Dedifferentiated amniotic fluid mesenchymal stem cell (primary cell): Measurements from ENCODE around the gene L3MBTL4.
"Not testable (repeated sequence)": the region's sequence is repeated elsewhere in the genome, so short reads cannot be mapped to it uniquely, and the experiment has no call there.

Experiments used
- DNase-seq: peaks from one replicate; pipeline ENCODE4 v3.0.0-alpha.2; 2016; ENCODE audit errors: extremely low spot score

Gene L3MBTL4

DNA sequence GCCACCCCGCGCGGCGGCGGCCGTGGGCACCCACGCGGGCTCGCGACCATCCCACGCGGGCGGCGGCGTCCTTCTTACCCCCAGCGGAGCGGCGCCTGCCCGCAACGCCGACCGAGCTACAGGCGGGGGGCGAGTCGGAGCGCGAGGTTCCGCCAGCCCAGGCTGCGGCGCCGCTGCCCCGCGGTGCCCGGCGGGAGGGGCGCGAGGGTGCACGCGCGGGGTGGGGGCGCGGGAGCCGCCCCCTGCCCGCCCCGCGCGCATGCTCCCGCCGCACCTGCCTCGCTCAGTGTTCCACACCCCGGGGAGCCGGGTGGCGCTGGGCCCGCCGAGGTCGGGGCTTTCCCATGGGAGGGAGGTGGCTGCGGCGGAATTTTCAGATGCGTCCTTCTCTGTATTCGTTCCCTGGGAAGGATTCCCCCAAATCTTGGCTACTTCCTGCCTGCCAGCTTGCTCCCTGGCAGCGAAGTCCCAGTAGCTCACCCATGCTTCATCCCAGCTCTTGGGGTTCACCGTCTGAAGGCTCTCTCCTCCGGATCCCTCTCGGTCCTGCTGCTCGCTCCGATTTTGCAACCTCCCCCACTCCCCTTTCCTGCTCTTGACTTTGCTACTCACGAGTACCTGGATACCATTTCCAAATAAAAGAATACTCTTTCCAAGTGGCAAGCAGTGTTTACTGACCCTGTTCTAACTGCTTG lies at the start of gene L3MBTL4:
Gene L3MBTL4 (minus strand): TSS at position 189 of the 695 bp plus-strand sequence. CDS start 103,286 bp downstream, outside the sequence.
- no peak for DNase-seq

DNA sequence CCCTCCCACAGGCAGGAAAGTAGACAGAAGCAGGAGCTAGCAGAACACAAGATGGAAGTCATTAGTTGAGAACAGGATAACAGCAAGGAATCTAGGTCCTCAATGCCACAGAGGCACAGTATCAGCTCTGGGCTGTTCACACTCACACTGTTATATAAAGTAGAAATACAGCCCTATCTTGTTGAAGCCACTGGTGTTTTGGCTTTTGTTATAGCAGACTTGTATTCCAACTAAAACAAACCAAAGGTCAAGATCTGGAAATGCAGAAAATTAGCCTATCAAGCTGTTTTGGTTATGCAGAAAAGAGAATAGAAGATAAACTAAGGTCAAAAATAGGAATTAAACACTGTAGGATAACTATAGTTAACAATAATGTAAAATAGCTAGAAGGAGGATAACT lies 37.5 kb upstream of the L3MBTL4 start:
- no peak for DNase-seq

DNA sequence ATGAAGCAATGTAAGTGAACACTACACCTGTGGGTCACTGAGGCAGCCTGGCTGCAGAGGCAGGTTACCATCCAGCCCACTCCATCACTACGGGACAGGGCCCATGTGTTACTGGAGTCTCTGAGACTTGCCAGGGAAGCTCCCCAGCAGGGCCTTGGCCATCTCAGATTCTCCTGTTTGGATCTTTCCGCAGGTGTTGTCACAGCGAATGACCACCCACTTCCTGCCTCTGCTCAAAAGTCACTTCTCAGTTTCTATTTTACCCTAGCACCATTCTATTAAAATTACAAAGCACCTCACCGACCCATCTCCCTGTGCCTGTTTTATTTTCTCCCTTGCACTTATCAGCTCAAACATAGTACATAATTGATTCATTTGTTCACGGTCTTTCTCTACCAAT lies 34.5 kb upstream of the L3MBTL4 start:
- no peak for DNase-seq

DNA sequence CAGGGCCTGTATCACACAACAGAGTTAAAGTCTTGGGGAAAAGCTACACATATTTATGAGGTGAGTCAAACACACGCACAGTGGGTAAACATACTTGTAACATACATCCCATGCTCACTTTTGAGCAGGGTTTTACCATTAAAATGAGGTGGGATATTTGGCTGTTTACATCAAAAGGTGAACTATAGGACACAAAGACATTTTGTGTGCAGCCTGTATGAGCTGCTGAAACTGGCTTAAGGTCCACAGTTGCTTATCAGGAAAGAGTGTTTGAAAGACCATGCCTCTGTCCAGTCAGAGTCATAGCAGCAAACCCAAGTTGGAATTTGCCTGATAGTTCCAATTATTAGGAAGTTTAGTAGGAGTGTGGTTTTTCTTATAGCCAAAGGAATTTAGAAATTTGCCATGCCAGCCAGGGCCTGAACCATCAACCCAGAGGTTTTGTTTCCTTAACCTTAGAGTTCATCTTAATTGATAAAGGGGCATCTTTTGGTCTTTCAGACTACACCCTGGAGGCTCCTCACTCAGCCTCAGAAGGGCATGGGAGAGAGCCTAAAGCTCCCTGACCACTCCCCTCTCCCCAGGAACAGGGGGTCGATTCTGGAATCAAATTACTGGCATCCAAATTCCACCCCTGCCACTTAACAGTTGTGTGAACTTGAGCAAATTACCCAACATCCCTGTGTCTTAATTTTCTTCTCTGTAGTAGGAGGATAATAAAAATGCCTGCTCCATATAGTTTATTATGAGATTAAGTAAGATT lies 29.9 kb upstream of the L3MBTL4 start:
- no peak for DNase-seq

DNA sequence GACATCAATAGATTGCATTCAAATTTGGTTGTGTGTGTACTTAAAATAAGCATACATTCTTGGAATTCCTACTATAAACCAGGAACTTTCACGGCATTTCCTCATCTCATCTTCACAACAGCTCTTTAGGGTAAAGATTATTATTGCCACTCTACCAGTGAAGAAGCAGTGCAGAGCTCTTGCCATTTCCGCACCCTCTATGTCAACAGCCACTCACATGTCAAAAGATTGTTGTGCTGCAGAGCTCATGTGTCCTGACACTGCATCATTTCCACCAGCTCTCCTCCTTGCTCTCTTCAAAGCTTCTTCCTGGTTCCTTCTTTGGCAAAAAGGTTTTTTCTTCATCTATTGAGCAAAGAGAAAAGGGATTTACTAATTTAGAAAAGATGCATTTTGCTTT lies 26.5 kb upstream of the L3MBTL4 start:
- DNase-seq: no peak

DNA sequence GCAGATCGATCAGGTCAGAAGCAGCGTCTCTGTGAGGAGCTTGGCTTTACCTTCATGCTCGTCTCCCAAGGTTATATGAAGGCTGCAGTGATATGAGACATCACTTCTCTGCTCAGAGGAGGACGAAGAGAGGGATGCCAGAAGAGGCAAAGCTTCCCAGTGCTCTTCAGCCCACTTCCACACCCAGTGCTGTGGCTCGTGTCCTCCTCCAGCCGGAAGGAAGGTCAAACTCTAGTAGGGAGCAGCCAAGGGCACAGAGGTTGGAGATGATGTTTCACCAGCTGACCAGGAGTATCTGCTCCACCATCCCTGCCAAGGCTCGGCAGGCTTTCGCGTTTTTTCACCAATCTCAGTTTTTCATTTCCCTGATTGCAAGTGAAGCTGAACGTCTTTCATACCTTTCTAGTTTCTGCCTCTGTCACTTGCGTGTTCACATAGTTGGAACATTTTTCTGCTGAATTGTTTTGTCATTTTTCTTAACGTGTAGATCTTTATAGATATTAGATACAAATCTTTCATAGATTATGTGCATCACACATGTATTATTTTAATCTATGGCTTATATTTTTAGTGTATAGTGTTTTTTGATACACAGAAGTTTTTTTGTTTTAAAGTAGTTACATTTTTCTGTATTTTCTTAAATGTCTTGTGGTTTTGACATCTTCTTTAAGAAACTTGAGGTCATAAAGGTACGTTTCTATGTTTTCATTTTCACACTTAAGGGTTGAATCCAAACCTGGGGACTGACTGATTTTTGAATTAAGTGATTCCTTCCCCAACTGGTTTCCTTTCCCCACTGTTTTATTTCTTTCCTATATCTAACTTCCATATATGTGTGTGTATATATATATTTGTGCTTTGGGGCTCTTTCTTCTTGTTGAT lies 23.5 kb upstream of the L3MBTL4 start:
- no peak for DNase-seq

DNA sequence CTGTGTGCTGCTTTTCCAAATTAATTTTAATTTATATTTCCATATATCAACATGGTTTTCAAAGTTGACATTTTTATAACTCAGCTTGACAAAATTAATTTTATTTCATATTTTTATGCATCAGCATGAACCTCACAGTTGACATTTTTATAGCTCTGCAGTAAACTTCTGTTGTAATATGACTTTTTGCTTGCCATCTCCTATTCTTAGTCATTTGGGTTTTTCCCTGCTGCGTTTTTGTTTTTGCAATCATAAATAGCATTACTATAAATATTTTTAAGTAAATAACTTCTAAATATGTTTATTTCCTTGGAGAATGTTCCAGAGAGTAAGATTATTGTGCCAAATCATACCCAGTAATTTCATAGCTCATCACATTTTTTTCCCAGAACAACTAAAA lies 21.0 kb upstream of the L3MBTL4 start:
- DNase-seq: no peak

DNA sequence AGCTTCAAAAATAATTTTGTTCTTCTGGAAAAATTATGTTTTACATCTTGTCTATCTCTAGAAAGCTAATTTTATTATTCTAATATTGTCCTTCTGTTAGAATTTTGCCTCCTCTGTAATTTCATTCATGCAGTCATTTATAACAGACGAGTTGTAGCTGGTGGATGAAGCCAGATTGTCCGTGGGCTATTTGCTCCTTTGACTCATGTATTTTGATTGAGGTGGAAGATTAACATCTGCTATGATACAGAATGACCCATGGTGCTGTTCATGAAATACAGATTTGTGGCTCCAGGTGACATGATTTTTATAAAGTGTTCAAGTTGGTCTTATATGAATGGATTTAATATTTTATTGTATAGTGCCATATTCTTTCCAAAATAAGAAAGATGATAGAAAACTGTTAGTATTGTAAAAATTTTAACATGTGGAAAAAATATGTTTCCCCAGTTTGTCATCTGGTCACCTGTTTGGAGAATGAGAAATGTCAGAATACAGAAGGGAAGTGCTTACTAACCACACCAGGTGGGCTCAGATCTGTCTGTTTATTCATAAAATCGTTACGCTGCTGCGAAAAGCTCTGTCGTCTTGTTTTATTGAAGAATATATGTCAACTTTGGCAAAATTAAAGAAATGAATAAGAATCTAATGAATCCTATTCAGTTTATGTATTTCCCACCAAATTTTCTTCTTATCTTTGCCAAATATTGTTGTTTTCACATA lies 20.4 kb upstream of the L3MBTL4 start:
- DNase-seq: no peak

DNA sequence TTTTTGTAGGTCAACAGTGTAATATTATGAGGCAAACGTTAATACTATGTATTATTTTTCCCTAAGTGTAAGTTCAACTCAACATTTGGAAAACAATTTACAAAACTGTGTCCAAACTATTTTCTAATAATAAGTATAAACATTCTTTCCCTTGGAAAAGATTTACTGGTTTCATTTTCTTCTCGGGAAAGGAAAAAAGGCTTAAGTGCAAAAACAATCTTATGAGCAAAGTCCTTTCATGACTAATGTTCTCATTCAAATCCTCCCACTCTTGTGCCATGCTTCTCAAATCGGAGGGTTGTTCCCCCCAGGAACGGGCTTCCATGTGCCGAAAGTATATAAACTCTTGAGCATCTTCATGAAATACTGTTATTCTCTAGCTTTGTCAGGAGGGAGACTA lies 19.8 kb upstream of the L3MBTL4 start:
- no peak for DNase-seq

DNA sequence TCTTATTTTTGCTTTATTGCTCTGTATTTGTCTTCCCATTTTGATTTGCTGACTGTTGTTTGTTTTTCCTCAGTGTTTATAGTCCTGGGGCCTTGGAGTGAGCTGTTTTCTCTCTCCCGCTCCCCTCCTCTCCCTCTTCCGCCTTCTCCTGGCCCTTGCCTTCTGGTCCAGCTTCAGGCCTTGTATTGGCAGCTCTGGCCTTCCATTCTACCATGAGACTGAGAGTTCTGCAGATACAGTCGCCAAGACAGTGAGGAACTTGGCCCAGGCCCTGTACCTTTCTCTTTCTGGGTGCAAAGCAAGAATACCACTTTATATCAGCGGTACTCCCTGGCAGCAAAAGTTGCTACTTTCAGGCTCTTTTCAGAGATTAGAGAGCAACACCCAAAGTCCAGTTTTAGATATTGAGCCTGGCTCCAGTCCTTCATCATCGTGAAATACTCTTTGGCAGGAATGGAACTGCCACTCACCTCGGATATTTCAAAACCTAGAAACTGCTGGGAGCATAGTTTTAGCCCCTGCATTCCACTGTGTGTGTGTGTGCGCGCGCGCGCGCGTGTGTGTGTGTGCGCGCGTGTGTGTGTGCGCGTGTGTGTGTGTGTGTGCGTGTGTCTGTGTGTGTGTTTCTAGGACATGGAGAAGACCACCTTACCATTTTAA lies 17.1 kb upstream of the L3MBTL4 start:
- no peak for DNase-seq

DNA sequence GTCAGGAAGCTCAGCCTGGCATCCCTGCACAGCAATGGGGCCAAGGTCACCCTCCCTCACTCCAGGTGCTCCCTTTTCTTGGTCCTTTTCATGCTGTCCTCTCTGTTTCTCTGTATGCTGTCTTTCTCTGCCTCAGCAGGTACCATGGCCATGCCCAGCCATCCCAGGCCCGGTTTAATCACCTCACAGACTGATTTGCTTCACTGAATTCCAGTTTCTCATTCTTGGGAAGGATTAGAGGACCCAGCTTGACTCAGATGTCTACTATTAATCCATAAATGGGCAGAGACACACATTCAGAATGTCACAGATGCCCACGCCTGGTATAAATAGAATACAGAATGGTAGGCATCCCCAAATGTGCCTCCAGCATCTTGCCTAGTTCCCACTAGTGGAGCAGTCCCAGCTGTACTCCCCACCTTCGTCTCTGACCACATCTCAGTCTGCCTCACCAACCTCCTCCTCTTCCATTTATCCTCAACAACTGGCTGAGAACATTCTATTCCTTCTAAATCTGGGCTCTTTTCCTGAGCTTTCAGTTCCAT lies 14.2 kb upstream of the L3MBTL4 start:
- DNase-seq: no peak

DNA sequence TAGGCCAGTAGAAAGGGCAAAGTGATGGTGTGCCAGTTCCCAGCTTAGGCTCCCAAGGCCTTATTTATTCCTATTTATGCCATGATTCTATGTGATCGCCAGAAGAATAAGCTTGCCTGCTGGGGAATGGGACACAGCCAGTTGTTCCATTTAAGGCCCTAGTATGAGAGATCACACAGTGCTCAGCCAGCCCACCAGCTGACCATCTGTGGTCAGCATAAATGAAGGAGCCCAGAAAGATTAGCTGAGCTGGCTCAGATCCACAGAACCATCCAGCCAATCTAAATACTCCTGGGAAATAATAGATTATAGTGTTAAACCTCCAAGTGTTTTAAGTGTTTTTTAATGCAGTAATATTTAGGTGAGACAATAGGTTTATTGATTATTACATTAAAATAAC lies 12.6 kb upstream of the L3MBTL4 start:
- no peak for DNase-seq

DNA sequence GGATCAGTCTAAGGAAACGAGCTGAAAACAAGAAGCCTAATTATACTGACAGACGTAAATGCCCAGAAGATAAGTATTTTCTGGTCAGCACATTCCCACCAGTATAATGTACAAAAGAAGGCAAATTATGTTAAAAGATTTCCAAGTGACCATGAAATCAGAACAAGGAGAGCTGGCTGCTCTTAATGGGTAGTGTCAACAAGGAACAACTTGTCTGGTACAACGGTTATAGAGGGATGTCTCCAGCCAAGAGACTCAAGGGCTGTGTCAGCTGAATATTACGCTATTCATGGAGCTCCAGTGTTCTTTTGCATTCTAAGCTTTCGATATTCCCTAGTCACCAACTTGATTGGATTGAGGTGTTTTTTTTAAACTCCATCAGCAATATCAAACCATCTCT lies 8.6 kb upstream of the L3MBTL4 start:
- DNase-seq: no peak

DNA sequence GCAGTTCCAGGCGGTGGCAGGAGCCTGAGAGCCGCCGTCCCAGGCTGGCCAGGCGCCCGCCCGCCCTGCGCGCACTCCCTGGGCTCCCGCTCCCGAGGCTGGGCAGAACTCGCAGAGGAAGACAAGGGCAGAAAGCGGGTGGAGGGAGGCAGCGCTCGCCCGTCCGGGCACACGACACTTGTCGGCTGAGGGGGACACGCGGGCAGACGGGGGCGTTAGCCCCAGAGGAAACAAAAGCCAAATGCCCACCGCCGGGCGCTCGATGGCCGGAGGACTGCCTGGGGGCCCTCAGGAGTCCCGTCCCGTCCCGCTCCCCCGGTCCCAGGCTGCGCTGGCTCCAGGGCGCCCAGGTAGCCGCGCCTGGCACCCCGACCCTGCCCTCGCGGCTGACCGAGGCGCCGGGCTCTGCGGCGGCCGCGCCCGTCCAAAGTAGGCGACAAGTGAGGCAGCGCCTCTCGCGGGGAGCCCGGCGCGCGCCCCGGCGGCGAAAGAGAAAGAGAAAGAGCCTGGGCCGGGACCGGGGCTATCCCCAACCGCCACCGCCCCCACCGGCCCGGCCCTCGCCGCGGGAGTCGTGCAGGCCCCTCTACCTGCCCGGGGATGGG lies 491 bp downstream of the L3MBTL4 start:
- DNase-seq: no peak

DNA sequence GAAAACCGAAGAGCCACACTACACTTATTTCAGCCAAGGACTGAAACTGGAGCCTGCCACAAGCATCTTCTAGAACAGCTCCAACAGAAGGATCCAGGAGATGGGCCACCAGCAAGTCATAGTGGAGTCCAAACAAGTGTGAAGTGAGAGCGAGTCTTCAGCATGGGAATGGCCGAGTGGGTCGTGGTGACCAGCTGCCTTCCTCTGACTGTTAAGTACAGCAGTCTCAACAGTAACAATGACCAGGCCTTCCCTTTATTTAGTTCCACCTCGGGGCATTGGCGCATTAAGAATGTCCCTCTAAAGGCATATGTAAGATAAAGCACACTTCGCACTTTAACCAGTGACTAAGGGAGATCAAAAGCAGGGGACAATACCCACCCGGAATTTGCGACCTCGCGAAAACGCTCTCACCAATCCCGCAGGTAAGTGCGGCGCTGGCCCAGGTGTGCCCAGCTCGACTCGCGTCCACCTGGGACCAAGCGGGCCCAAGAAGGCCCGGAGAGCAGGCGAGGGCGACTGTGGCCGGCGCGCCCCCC lies 1.1 kb downstream of the L3MBTL4 start:
- DNase-seq: no peak

DNA sequence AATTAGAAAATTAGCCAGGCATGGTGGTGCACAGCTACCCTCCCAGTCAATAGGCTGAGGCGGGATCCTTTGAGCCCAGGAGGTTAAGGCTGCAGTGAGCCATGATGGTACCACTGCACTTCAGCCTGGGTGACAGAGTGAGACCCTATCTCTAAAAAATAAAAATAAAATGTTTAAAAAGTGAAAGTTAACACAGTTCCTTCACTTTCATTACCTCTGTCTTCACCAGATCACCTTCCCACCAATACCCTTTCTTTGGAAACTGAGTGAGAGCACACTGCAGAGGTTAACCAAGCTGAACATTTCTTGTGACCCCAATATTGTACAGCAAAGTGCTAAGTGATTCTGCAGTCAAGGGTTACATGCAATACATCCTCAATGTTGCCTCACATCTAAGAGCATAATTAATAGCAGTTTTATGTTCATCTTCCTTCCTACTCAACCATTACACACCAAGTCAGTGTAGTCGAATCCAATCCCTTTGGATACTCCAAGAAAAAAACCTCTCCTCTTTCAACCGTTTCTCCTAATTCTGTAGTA lies 1.7 kb downstream of the L3MBTL4 start:
- DNase-seq: no peak

DNA sequence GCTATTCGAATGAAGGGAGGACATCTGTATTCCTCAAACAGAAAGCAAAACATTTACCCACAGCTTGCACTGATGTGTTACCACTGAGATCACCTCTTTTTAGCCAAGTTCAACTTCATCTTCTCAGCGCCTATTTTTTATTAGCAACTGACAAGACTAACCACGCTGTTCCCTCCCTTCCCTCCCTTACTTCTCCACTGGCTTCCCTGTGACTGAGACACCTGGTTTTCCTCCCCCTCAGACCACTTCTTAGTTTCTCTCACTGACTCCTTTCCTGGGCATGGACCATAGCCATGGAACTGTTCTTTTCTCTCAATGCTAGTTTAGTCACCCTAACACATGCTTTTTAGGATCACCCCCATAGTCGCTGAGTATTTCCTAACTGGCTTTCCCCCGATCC lies 3.3 kb downstream of the L3MBTL4 start:
- DNase-seq: no peak

DNA sequence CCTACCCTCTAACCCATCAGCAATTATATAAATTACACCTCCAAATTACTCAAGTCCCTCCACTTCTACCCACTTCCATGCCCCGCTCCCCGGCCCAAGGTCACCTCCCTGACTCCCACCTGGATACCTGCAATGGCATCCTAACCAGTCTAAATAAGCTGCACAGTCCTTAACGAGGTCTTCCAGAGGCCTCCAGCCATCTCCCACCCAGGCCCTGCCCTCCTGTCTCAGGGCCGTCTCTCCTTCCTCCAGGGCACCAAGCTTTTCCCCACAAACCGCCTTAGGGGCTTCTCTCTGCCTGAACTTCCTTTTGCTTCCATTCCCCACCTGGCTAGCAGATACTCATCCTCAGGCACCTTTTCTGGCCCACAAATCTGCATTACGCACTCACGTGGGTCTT lies 4.8 kb downstream of the L3MBTL4 start:
- no peak for DNase-seq

DNA sequence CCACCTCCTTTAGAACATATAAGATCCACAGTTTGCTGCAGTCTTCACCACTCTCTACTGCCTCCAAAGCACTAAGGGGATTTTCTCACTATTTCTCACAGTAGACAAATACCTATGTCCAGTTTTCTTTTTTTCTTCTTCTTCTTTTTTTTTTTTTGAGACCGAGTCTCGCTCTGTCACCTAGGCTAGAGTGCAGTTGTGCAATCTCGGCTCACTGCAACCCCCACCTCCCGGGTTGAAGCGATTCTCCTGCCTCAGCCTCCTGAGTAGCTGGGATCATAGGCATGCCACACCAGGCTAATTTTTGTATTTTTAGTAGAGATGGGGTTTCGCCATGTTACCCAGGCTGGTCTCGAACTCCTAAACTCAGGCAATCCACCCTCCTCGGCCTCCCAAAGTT lies 6.2 kb downstream of the L3MBTL4 start:
- not testable (repeated sequence) for DNase-seq

DNA sequence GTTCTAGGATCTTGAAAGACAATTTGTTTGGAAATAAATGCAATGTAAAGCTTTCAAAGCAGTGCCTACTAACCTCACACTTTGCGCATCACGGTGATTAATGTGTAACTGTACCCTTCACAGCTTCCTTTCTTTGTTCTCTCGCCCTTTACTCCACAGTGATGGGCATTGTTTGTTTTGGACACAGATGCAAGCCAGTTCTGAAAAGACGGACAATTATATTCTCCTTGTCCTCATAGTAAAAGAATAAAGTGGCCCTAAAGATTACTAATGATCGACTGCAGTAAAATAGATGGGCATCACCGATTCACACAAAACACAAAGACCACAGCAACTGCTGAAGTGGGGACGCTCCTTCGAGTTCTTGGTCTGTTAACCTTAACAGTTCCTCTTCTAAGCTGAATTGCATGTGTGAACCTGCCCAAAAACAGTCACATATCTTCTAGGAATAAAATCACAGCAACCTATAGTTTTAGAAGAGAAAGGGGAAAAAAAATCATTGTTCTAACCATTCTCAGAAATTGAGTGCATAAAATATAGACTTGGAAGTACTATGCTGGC lies 7.7 kb downstream of the L3MBTL4 start:
- no peak for DNase-seq
